Parathyroid adenoma (tissue), 2 donors: Measurements from ENCODE around the gene SLC30A1.
A peak's percentile ranks its signal among the peaks of the same experiment; 100 is the strongest.

ENCODE experiments used
- H2AFZ ChIP-seq: fragments of 300-600 bp; sonication (generic); one replicate; pipeline ENCODE4 v1.7.0; 2017; ENCODE audit warnings: antibody characterized with exemption, mild to moderate bottlenecking
- H3K27ac ChIP-seq: fragments of 300-600 bp; sonication (generic); one replicate; pipeline ENCODE4 v1.7.0; 2017
- H3K27me3 ChIP-seq: fragments of 300-600 bp; sonication (generic); one replicate; pipeline ENCODE4 v1.7.0; 2017; ENCODE audit warnings: low read length; ENCODE audit not compliant: control insufficient read depth, insufficient read depth
- H3K36me3 ChIP-seq: fragments of 300-600 bp; sonication (generic); one replicate; pipeline ENCODE4 v1.7.0; 2017; ENCODE audit warnings: low read length; ENCODE audit not compliant: control insufficient read depth, insufficient read depth
- H3K4me1 ChIP-seq: fragments of 300-600 bp; sonication (generic); one replicate; pipeline ENCODE4 v1.7.0; 2017; ENCODE audit warnings: control low read depth
- H3K4me2 ChIP-seq: fragments of 300-600 bp; sonication (generic); one replicate; pipeline ENCODE4 v1.7.0; 2017; ENCODE audit warnings: low read length
- H3K4me3 ChIP-seq: fragments of 300-600 bp; sonication (generic); one replicate; pipeline ENCODE4 v1.7.0; 2017; ENCODE audit warnings: low read depth, low read length
- H3K79me2 ChIP-seq: fragments of 300-600 bp; sonication (generic); one replicate; pipeline ENCODE4 v1.7.0; 2017; ENCODE audit warnings: control low read depth
- H3K9ac ChIP-seq: fragments of 300-600 bp; sonication (generic); one replicate; pipeline ENCODE4 v1.7.0; 2017; ENCODE audit warnings: mild to moderate bottlenecking
- H3K9me3 ChIP-seq: fragments of 300-600 bp; sonication (generic); one replicate; pipeline ENCODE4 v1.7.0; 2017; ENCODE audit warnings: low read length; ENCODE audit not compliant: control insufficient read depth
- CTCF ChIP-seq: fragments of 300-600 bp; sonication (generic); IDR thresholded peaks from one replicate; pipeline ENCODE4 v1.7.0; 2017; ENCODE audit warnings: antibody characterized with exemption, mild to moderate bottlenecking
- donor health status: primary hyperparathyroidism.

SLC30A1 gene

GRCh38 chr1:211613108-211613947 is 34.4 kb upstream of the SLC30A1 start:
- no peak overlapping the region for H3K4me3 ChIP-seq
- H3K79me2 ChIP-seq, result no peaks in the 10 kb centered on the region
- H3K9ac ChIP-seq, result no peak overlapping the region
- H2AFZ ChIP-seq, result peak overlapping the region; percentile 42
- no peak overlapping the region for H3K4me2 ChIP-seq
- no peak overlapping the region for H3K27ac ChIP-seq
- TF ChIP-seq CTCF, result no peak
- H3K36me3 ChIP-seq, result no peaks in the 10 kb centered on the region
- no peaks in the 10 kb centered on the region for H3K9me3 ChIP-seq
- no peaks in the 10 kb centered on the region for H3K4me1 ChIP-seq
- H3K27me3 ChIP-seq, result no peaks in the 10 kb centered on the region

- Histone ChIP-seq H3K4me3 (no peak overlapping the region), H3K9me3 (no peaks in the 10 kb centered on the region), H3K4me2 (no peak overlapping the region), H3K27ac (no peak overlapping the region), H2AFZ (no peak overlapping the region), H3K79me2 (no peaks in the 10 kb centered on the region), H3K9ac (no peak overlapping the region), H3K27me3 (no peaks in the 10 kb centered on the region), H3K4me1 (no peaks in the 10 kb centered on the region), H3K36me3 (no peaks in the 10 kb centered on the region)
- TF ChIP-seq CTCF, result no peak
These were observed 33.8 kb upstream of the SLC30A1 start for GRCh38 chr1:211612786-211613107.

GRCh38 chr1:211611818-211612217 is 32.9 kb upstream of the SLC30A1 start:
- H3K4me3 ChIP-seq, result no peak overlapping the region
- H2AFZ ChIP-seq, result no peak overlapping the region
- H3K36me3 ChIP-seq, result no peaks in the 10 kb centered on the region
- no peak overlapping the region for H3K27ac ChIP-seq
- no peaks in the 10 kb centered on the region for H3K27me3 ChIP-seq
- H3K4me2 ChIP-seq, result no peak overlapping the region
- H3K79me2 ChIP-seq, result no peaks in the 10 kb centered on the region
- no peaks in the 10 kb centered on the region for H3K9me3 ChIP-seq
- H3K9ac ChIP-seq, result no peak overlapping the region
- H3K4me1 ChIP-seq, result no peaks in the 10 kb centered on the region
- TF ChIP-seq CTCF, result no peak

DNA sequence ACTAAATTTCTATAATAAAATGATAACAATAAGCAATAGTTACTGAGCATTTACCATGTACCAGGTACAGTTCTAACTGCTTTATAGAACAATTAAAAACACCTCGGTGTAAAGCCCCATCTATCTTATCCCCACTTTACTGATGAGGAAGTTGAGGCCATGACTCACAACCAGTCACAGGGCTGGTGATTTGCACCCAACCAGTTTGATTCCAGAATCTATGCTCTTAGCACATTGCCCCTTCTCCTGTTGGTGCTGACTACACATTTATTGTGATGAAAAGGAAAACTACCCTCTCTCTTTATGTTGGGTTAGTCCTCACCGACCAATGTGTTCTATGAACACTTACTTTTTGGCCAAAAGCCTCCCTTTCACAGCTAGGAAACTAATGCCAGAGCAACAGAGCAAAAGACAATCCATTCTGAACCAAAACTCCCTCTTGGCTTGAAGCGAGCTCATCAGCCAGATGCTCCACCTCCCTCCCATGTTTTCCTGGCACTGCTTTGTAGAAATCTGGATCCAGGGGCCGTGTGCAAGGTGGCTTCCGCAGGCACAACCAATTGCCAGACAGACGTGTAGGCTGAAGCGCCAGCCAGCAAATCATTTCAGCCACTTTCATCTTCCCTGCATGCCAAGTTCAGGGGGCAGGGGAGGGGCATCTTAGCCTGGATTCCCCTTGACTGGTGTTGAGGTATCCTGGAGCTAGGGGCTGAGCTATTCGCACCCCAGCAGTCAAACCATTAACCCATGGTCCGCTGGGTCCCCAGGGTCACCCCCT is 32.0 kb upstream of the SLC30A1 start:
- H3K4me1 ChIP-seq, result no peaks in the 10 kb centered on the region
- H3K9ac ChIP-seq, result no peak overlapping the region
- no peaks in the 10 kb centered on the region for H3K79me2 ChIP-seq
- H3K27me3 ChIP-seq, result no peaks in the 10 kb centered on the region
- TF ChIP-seq CTCF, result no peak
- no peak overlapping the region for H3K4me2 ChIP-seq
- H3K4me3 ChIP-seq, result no peak overlapping the region
- H3K9me3 ChIP-seq, result no peaks in the 10 kb centered on the region
- H2AFZ ChIP-seq, result no peak overlapping the region
- H3K36me3 ChIP-seq, result no peaks in the 10 kb centered on the region
- no peak overlapping the region for H3K27ac ChIP-seq
